Stomach (tissue), 19 donors: ENCODE data around the gene HAAO. TPM values are rescaled to one million over a fixed set of nuclear protein-coding genes. Genes with fewer than 3 reads are reported as not detected.

ENCODE experiments used
- DNase-seq, 2 donors: peaks; one replicate each; pipeline versions ENCODE4 v3.0.0 to v3.0.0-alpha.2; 2013 to 2019
- H3K27ac ChIP-seq, 5 donors: fragments of 200-600 bp in 4 of 5; sonication (generic) in 4 of 5; one replicate each; pipeline ENCODE4 v1.5.1; 2013 to 2019; ENCODE audit warnings: mild to moderate bottlenecking in 1 of 5, moderate library complexity in 1 of 5
- H3K27me3 ChIP-seq, 3 donors: fragments of 200-600 bp; sonication (generic); one replicate each; pipeline ENCODE4 v1.5.1; 2017 to 2019; ENCODE audit warnings: mixed run types in 1 of 3
- H3K36me3 ChIP-seq, 4 donors: fragments of 200-600 bp; sonication (generic); 1 replicate in 3 of 4; 2 replicates in 1 of 4; pipeline ENCODE4 v1.5.1; 2016 to 2019
- H3K4me1 ChIP-seq, 4 donors: fragments of 200-600 bp; sonication (generic); one replicate each; pipeline ENCODE4 v1.5.1; 2016 to 2019
- H3K4me3 ChIP-seq, 4 donors: fragments of 200-600 bp; sonication (generic) in 3 of 4; one replicate each; pipeline ENCODE4 v1.5.1; 2016 to 2019; ENCODE audit warnings: mild to moderate bottlenecking in 1 of 4
- H3K9me3 ChIP-seq, 4 donors: fragments of 200-600 bp; sonication (generic); one replicate each; pipeline ENCODE4 v1.5.1; 2016 to 2019
- EP300 ChIP-seq: sonication (generic); formaldehyde crosslinking; IDR thresholded peaks from one replicate; pipeline ENCODE4 v1.6.1; 2017; ENCODE audit warnings: antibody characterized with exemption
- POLR2A ChIP-seq, 4 donors: fragments of 450-650 bp; IDR thresholded peaks; one replicate each; pipeline ENCODE4 v1.6.1; 2016; ENCODE audit warnings: antibody characterized with exemption in 4 of 4, control low read depth in 2 of 4, mild to moderate bottlenecking in 1 of 4, moderate library complexity in 1 of 4
- POLR2AphosphoS5 ChIP-seq, 3 donors: sonication (generic); formaldehyde crosslinking; IDR thresholded peaks; one replicate each; pipeline ENCODE4 v1.6.1; 2016; ENCODE audit warnings: antibody characterized with exemption in 3 of 3
- WGBS, 5 donors: extraction: QIAGEN DNeasy Blood & Tissue Kit in 3 of 5; methylation state at CpG; one replicate each; pipeline versions ENCODE4 v1.1.5 to v1.1.7; 2013 to 2018; 5-methylcytosine and 5-hydroxymethylcytosine counted together
- intact Hi-C: fragments of 100-400 bp; cut with DNase I; formaldehyde crosslinking; loops from one replicate; pipeline ENCODE4 v1.15.1; 2023; ENCODE audit warnings: low total_unique reads
- long read RNA-seq, 10 donors: transcript quantifications; one replicate each; lab custom pipeline, GENCODE V29; 2026
- polyA plus RNA-seq, 3 donors: library from polyadenylated mRNA; stranded (reverse); fragments of 200-250 nt; gene quantifications; one replicate each; pipeline ENCODE4 v1.2.3, GENCODE V29; 2013
- total RNA-seq, 5 donors: library from RNA; depleted of rRNA; stranded (reverse); fragments of >200 nt; gene quantifications; one replicate each; pipeline versions ENCODE4 v1.1.0 to v1.2.3, GENCODE V29; 2014 to 2016
- TF ChIP-seq, protein P1 (sequence below), 7 experiments: fragments of 450-650 bp in 4 of 7; fragments of 200-600 bp in 3 of 7; sonication (generic) in 3 of 7; IDR thresholded peaks; one replicate each; pipeline ENCODE4 v1.5.1; 2016 to 2019; ENCODE audit warnings: antibody characterized with exemption in 7 of 7, control low read depth in 2 of 7, mild to moderate bottlenecking in 1 of 7
- donor health status: healthy with polysubstance abuse.
- donor health status: Bipolar disorder and iron deficiency.
- donor health status: healthy.

The HAAO gene
- total RNA-seq (10 to 100 TPM in 1 of 5 donors, 1 to 10 TPM in 1, under 1 TPM in 1, not detected in 2; 0.89 to 18.5 (median 6.8) TPM), polyA plus RNA-seq (10 to 100 TPM in 2 of 3 donors, 1 to 10 TPM in 1; 4.0 to 23.5 (median 22.8) TPM)
- long read RNA-seq, donor 1, partial matches to known transcripts: 0 of 1 reads
- long read RNA-seq, donor 1, other reads (novel, unspliced or antisense): 0 of 1 reads
- long read RNA-seq, donor 2, partial matches to known transcripts: 0 of 2 reads
- long read RNA-seq, donor 2, other reads (novel, unspliced or antisense): 0 of 2 reads
- long read RNA-seq, donor 3: 0 reads
- long read RNA-seq, donor 4, partial matches to known transcripts: 0 of 1 reads
- long read RNA-seq, donor 4, other reads (novel, unspliced or antisense): 0 of 1 reads
- long read RNA-seq, donor 5, partial matches to known transcripts: 0 of 1 reads
- long read RNA-seq, donor 5, other reads (novel, unspliced or antisense): 0 of 1 reads
- long read RNA-seq, donor 6: 0 reads
- long read RNA-seq, donor 7, partial matches to known transcripts: 0 of 2 reads
- long read RNA-seq, donor 7, other reads (novel, unspliced or antisense): 0 of 2 reads
- long read RNA-seq, donor 8, partial matches to known transcripts: 0 of 1 reads
- long read RNA-seq, donor 8, other reads (novel, unspliced or antisense): 0 of 1 reads
- long read RNA-seq, donor 9, partial matches to known transcripts: 0 of 4 reads
- long read RNA-seq, donor 9, other reads (novel, unspliced or antisense): 0 of 4 reads
- long read RNA-seq, donor 10, partial matches to known transcripts: 0 of 2 reads
- long read RNA-seq, donor 10, other reads (novel, unspliced or antisense): 0 of 2 reads

GRCh38 chr2:42792583-42793333 is at the start of gene HAAO:
HAAO (minus strand) TSS chr2:42792583; CDS start chr2:42792536, 47 bp downstream.
- TF ChIP-seq, protein P1, sequence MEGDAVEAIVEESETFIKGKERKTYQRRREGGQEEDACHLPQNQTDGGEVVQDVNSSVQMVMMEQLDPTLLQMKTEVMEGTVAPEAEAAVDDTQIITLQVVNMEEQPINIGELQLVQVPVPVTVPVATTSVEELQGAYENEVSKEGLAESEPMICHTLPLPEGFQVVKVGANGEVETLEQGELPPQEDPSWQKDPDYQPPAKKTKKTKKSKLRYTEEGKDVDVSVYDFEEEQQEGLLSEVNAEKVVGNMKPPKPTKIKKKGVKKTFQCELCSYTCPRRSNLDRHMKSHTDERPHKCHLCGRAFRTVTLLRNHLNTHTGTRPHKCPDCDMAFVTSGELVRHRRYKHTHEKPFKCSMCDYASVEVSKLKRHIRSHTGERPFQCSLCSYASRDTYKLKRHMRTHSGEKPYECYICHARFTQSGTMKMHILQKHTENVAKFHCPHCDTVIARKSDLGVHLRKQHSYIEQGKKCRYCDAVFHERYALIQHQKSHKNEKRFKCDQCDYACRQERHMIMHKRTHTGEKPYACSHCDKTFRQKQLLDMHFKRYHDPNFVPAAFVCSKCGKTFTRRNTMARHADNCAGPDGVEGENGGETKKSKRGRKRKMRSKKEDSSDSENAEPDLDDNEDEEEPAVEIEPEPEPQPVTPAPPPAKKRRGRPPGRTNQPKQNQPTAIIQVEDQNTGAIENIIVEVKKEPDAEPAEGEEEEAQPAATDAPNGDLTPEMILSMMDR (IDR thresholded peaks at IDR 0.05): peak in 2 of 7 experiments; percentile 8 to 9
- TF ChIP-seq POLR2A (IDR thresholded peaks at IDR 0.05): no peak
- peak in 2 of 3 donors; percentile 1 to 21 for TF ChIP-seq POLR2AphosphoS5 (IDR thresholded peaks at IDR 0.05)
- TF ChIP-seq EP300: no peak
- H3K27me3 ChIP-seq: peaks cover 0 to 14% (median 13%) of the 10 kb centered on the region in 3 donors
- H3K4me1 ChIP-seq: peaks cover 10 to 52% (median 36%) of the 10 kb centered on the region in 4 donors
- no peaks in the 10 kb centered on the region for H3K36me3 ChIP-seq
- peak within 1 kb of the TSS; percentile 79 to 90 (median 84) for H3K27ac ChIP-seq
- H3K4me3 ChIP-seq: peak within 1 kb of the TSS; percentile 55 to 63 (median 60)
- intact Hi-C loops: no loop called here
- DNase-seq: peak; percentile 52 to 86
- 0 to 2% (median 1%) methylated on average over 5 to 75 of the region's 75 CpGs for WGBS, 5 donors
- no peaks in the 10 kb centered on the region for H3K9me3 ChIP-seq

- DNase-seq: no peak
- 81 to 89% (median 86%) methylated on average over 5 of the region's 5 CpGs for WGBS, 5 donors
- intact Hi-C loops: no loop called here
- peaks cover 4 to 45% (median 16%) of the 10 kb centered on the region in 4 donors for H3K4me1 ChIP-seq
- no peak overlapping the region for H3K27ac ChIP-seq
- no peak for TF ChIP-seq POLR2A (IDR thresholded peaks at IDR 0.05)
- no peak overlapping the region for H3K4me3 ChIP-seq
- no peaks in the 10 kb centered on the region for H3K9me3 ChIP-seq
- H3K36me3 ChIP-seq: no peaks in the 10 kb centered on the region
- H3K27me3 ChIP-seq: no peaks in the 10 kb centered on the region
These were observed 49.0 kb upstream of the HAAO start for GRCh38 chr2:42841344-42841743.

DNA sequence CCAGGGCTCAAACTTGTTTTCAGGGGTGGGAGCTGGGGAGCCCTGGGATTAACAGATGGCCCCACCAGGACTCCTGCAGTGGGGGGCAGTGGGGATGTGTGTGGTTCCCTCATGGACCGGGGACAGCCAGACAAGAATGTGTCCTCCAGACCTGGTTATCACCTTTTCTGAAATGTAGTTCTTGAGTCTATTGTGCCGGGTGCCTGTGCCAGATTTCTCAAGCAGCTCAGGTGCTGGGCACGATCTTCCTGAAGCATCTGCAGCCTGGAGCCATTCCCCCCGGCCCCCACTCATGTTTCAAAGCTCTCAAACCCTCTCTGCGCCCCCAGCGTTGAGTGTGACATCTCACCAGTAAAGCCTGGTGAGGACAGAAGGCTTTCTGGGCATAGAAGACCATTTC is 48.4 kb upstream of the HAAO start:
- Histone ChIP-seq H3K4me1 (peaks cover 4 to 42% (median 16%) of the 10 kb centered on the region in 4 donors), H3K36me3 (no peaks in the 10 kb centered on the region), H3K4me3 (no peak overlapping the region), H3K9me3 (no peaks in the 10 kb centered on the region), H3K27ac (peak overlapping the region in 2 of 5 donors; percentile 8 to 15), H3K27me3 (no peaks in the 10 kb centered on the region)
- DNase-seq: no peak
- intact Hi-C loops: no loop called here
- WGBS, 5 donors: 76 to 83% (median 80%) methylated on average over 6 of the region's 6 CpGs
- TF ChIP-seq, protein P1 (IDR thresholded peaks at IDR 0.05): no peak
- TF ChIP-seq POLR2AphosphoS5 (IDR thresholded peaks at IDR 0.05): no peak
- TF ChIP-seq EP300: no peak
- no peak for TF ChIP-seq POLR2A (IDR thresholded peaks at IDR 0.05)

DNA sequence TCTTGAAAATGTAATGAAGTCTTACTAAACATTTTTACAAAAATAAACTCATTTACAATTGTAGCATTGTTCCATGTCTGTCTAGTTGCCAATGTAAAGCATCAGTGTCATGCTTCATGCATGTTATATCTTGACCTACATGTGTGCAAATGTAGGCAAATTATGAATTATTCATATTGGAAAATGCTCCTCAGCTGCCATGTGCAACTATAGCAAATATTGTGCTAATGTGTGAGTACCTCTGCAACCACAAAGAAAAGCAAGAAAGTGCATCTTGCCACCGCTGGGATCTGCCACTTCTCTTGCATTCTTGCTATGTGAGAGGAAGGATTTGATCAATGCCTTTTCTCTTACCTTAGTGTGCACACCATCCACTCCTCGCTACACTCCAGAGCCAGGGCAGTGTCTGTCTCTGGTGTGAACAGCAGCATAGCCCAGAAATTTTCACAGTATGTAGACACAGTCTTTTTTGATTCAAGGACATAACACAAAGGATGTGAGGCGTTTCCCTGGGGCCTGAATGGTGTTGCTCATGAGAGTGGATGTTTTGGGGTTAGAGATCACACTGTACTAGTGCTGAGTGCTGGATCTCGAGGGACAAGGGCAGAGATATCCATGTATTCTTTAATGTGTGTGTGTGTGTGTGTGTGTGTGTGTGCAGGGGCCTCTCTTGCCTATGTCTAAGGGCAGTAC is 47.6 kb upstream of the HAAO start:
- no peak for TF ChIP-seq POLR2A (IDR thresholded peaks at IDR 0.05)
- TF ChIP-seq, protein P1 (IDR thresholded peaks at IDR 0.05): no peak
- TF ChIP-seq POLR2AphosphoS5 (IDR thresholded peaks at IDR 0.05): no peak
- no peak for TF ChIP-seq EP300
- peaks cover 4 to 34% (median 13%) of the 10 kb centered on the region in 4 donors for H3K4me1 ChIP-seq
- no peaks in the 10 kb centered on the region for H3K27me3 ChIP-seq
- H3K4me3 ChIP-seq: no peak overlapping the region
- H3K27ac ChIP-seq: peak overlapping the region in 2 of 5 donors; percentile 8 to 15
- intact Hi-C loops: no loop called here
- no peaks in the 10 kb centered on the region for H3K9me3 ChIP-seq
- whole genome bisulfite sequencing, 5 donors: 67 to 78% (median 77%) methylated on average over 4 of the region's 4 CpGs
- no peak for DNase-seq
- no peaks in the 10 kb centered on the region for H3K36me3 ChIP-seq
